HG03108 (cell line): ENCODE results near the gene SYNE1.
A peak's percentile ranks its signal among the peaks of the same experiment; 100 is the strongest.
"Not testable (repeated sequence)": the region's sequence is repeated elsewhere in the genome, so short reads cannot be mapped to it uniquely, and the experiment has no call there.

Source experiments
- ATAC-seq: cut with Tn5 transposase; IDR thresholded peaks from one replicate; pipeline ENCODE4 v1.9.1; 2021; ENCODE audit warnings: moderate library complexity; ENCODE audit not compliant: unreplicated experiment

The SYNE1 gene

GRCh38 chr6:152151920-152152319 lies 485.2 kb downstream of the SYNE1 start:
- no peak for ATAC-seq

GRCh38 chr6:152150196-152150595 lies 487.0 kb downstream of the SYNE1 start:
- no peak for ATAC-seq

GRCh38 chr6:152148412-152148811 lies 488.8 kb downstream of the SYNE1 start:
- ATAC-seq: no peak

GRCh38 chr6:152147269-152147668 lies 489.9 kb downstream of the SYNE1 start:
- ATAC-seq: no peak

GRCh38 chr6:152146385-152146784 lies 490.8 kb downstream of the SYNE1 start:
- no peak for ATAC-seq

GRCh38 chr6:152143359-152143758 lies 493.8 kb downstream of the SYNE1 start:
- ATAC-seq: no peak

- ATAC-seq: no peak
These were observed 495.1 kb downstream of the SYNE1 start for GRCh38 chr6:152142105-152142504.

GRCh38 chr6:152138344-152138743 lies 498.8 kb downstream of the SYNE1 start:
- not testable (repeated sequence) for ATAC-seq

GRCh38 chr6:152136449-152136825 lies 500.7 kb downstream of the SYNE1 start:
- ATAC-seq: no peak

GRCh38 chr6:152135755-152136448 lies 501.3 kb downstream of the SYNE1 start:
- ATAC-seq: no peak

GRCh38 chr6:152130441-152130840 lies 506.7 kb downstream of the SYNE1 start:
- no peak for ATAC-seq

- ATAC-seq: no peak
These were observed 507.4 kb downstream of the SYNE1 start for GRCh38 chr6:152129691-152130151.

- no peak for ATAC-seq
These were observed 509.6 kb downstream of the SYNE1 start for GRCh38 chr6:152127432-152128165.

GRCh38 chr6:152124429-152125074 lies 512.6 kb downstream of the SYNE1 start:
- ATAC-seq: no peak

- ATAC-seq: no peak
These were observed 514.1 kb downstream of the SYNE1 start for GRCh38 chr6:152123076-152123475.

GRCh38 chr6:152122434-152122833 lies 514.7 kb downstream of the SYNE1 start:
- ATAC-seq: no peak

GRCh38 chr6:152121910-152122309 lies 515.3 kb downstream of the SYNE1 start:
- ATAC-seq: no peak

GRCh38 chr6:152119831-152120230 lies 517.3 kb downstream of the SYNE1 start:
- ATAC-seq: no peak

- no peak for ATAC-seq
These were observed 518.5 kb downstream of the SYNE1 start for GRCh38 chr6:152118678-152119077.

GRCh38 chr6:152118224-152118623 lies 518.9 kb downstream of the SYNE1 start:
- ATAC-seq: no peak

GRCh38 chr6:152117156-152118133 lies 519.7 kb downstream of the SYNE1 start:
- ATAC-seq: peak; percentile 93
